NCI-H2196 (cell line): Measurements from ENCODE around the gene MAGEB4.

Source experiments
- DNase-seq: peaks from one replicate; lab custom pipeline; 2025; ENCODE audit not compliant: unreplicated experiment; lab: John Stamatoyannopoulos, UW

The MAGEB4 gene

GRCh38 chrX:30283456-30284200, 41.8 kb downstream of the MAGEB4 start:
- peak; percentile 3 for DNase-seq
